Activated naive CD4-positive, alpha-beta T cell treated with anti-CD3 and anti-CD28 coated beads, Interleukin-2, amount 50 U/mL, for 72 hours (primary cell): Measurements from ENCODE around the gene SLC66A3. TPM values are rescaled to one million over a fixed set of nuclear protein-coding genes. Genes with fewer than 3 reads are reported as not detected.
"Not testable (repeated sequence)": the region's sequence is repeated elsewhere in the genome, so short reads cannot be mapped to it uniquely, and the experiment has no call there.

Experiments used
- ATAC-seq, 2 donors: fragments of 150-1000 bp; cut with Tn5 transposase; 2 replicates each; pipeline ENCODE4 v1.10.0; 2021; ENCODE audit warnings: mild to moderate bottlenecking in 2 of 2, moderate library complexity in 2 of 2
- DNase-seq, 2 donors: peaks; one replicate each; pipeline ENCODE4 v3.0.0; 2021 to 2022; ENCODE audit warnings: low spot score in 2 of 2
- H3K27ac Mint-ChIP-seq, 2 donors: one replicate each; pipeline ENCODE4 v1.8.0; 2022; ENCODE audit warnings: mild to moderate bottlenecking in 2 of 2, mixed read lengths in 2 of 2
- H3K36me3 Mint-ChIP-seq, 2 donors: one replicate each; pipeline ENCODE4 v1.8.0; 2022; ENCODE audit warnings: mixed read lengths in 2 of 2
- H3K9me3 Mint-ChIP-seq, 2 donors: one replicate each; pipeline ENCODE4 v1.8.0; 2022; ENCODE audit warnings: mixed read lengths in 2 of 2
- total RNA-seq, 2 donors: library from RNA; stranded (reverse); gene quantifications; one replicate each; pipeline ENCODE4 v1.2.3, GENCODE V29; 2022

SLC66A3 gene
- total RNA-seq, 2 donors from 2014 or later, result 6.9 to 12.3 TPM

GRCh38 chr2:11154923-11155380, 315 bp upstream of the SLC66A3 start:
- Mint-ChIP-seq H3K36me3 (no peaks in the 10 kb centered on the region), H3K27ac (peak overlapping the region; percentile 72 to 75), H3K9me3 (no peaks in the 10 kb centered on the region)
- ATAC-seq (peak; percentile 92 to 93), DNase-seq (peak; percentile 96)

- no peak overlapping the region for H3K27ac Mint-ChIP-seq
- no peaks in the 10 kb centered on the region for H3K9me3 Mint-ChIP-seq
- H3K36me3 Mint-ChIP-seq, result no peaks in the 10 kb centered on the region
- DNase-seq (no peak), ATAC-seq (no peak)
Observed at GRCh38 chr2:11156396-11157075, 1.3 kb downstream of the SLC66A3 start.

- H3K27ac Mint-ChIP-seq, result no peak overlapping the region
- no peaks in the 10 kb centered on the region for H3K36me3 Mint-ChIP-seq
- H3K9me3 Mint-ChIP-seq, result no peaks in the 10 kb centered on the region
- ATAC-seq, result no peak
- no peak for DNase-seq
Observed at GRCh38 chr2:11157296-11157695, 2.0 kb downstream of the SLC66A3 start.

DNA sequence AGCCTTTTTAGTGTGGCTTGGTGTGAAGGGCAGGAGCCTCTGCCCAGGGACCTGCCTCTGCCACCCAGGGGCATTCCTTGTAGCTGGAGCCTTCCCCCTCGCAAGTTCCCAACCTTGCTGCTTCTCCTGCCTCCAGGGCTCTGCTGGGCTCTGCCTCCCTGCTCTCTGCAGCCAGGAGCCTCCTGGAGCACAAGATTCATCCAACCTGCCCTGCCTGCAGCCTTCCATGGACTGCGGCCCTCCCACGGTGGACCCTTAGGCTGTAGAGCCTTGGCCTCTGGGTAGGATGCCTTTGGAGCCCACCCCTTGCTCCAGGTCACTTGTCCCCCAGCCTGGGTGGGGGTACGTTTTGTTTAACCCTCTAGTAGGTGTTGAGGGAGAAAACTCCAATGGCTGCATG, 2.5 kb downstream of the SLC66A3 start:
- H3K9me3 Mint-ChIP-seq, result no peaks in the 10 kb centered on the region
- DNase-seq, result no peak

GRCh38 chr2:11158916-11159573, 3.8 kb downstream of the SLC66A3 start:
- no peak for ATAC-seq

More for the DNA sequence above, 2.5 kb downstream of the SLC66A3 start:
- no peak overlapping the region for H3K27ac Mint-ChIP-seq
- ATAC-seq, result no peak
- H3K36me3 Mint-ChIP-seq, result no peaks in the 10 kb centered on the region

DNA sequence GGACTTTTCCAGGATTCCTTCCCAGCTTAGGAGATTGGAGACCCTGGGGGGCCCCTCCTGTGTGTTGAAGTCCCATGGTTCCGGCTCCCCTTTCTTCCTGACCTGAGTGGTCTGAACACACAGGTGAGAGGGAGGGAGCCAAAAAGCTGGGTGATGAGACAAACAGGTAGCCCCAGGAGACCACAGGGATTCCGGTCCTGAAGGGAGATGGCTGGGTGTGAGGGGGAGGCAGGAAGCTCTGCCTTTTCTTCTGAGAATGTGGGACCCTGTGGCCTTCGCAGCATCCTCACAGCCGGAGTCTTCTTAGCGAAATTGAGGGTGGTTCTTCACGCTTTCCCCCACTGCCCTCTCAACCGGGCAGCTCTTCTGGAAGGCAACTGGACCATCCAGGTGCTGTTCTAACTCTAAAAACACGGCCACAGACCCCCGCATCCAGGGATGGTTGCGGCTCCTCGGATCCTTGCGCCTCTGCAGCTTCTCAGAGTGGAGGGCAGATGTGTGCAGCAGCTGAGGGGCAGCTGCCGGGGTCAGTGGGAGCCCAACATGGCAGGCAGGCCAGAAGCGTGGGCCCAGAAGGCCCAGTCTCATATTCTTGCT, 4.4 kb downstream of the SLC66A3 start:
- H3K27ac Mint-ChIP-seq, result peak overlapping the region in 1 of 2 donors; percentile 81
- ATAC-seq (no peak), DNase-seq (no peak)
- H3K36me3 Mint-ChIP-seq, result no peaks in the 10 kb centered on the region
- H3K9me3 Mint-ChIP-seq, result no peaks in the 10 kb centered on the region

More at GRCh38 chr2:11158916-11159573, 3.8 kb downstream of the SLC66A3 start:
- no peak overlapping the region for H3K27ac Mint-ChIP-seq
- H3K9me3 Mint-ChIP-seq, result no peaks in the 10 kb centered on the region
- no peaks in the 10 kb centered on the region for H3K36me3 Mint-ChIP-seq
- no peak for DNase-seq

- ATAC-seq (no peak), DNase-seq (no peak)
- H3K9me3 Mint-ChIP-seq, result no peaks in the 10 kb centered on the region
- peak overlapping the region; percentile 14 to 81 for H3K27ac Mint-ChIP-seq
- H3K36me3 Mint-ChIP-seq, result no peaks in the 10 kb centered on the region
Observed at GRCh38 chr2:11160256-11160655, 5.0 kb downstream of the SLC66A3 start.

GRCh38 chr2:11160731-11161455, 5.6 kb downstream of the SLC66A3 start:
- H3K9me3 Mint-ChIP-seq, result no peaks in the 10 kb centered on the region
- H3K27ac Mint-ChIP-seq, result peak overlapping the region; percentile 75 to 81
- DNase-seq, result no peak
- no peaks in the 10 kb centered on the region for H3K36me3 Mint-ChIP-seq
- ATAC-seq, result peak; percentile 88 to 90

GRCh38 chr2:11161747-11162146, 6.5 kb downstream of the SLC66A3 start:
- DNase-seq (no peak), ATAC-seq (no peak)
- no peaks in the 10 kb centered on the region for H3K36me3 Mint-ChIP-seq
- H3K27ac Mint-ChIP-seq, result peak overlapping the region in 1 of 2 donors; percentile 81
- H3K9me3 Mint-ChIP-seq, result no peaks in the 10 kb centered on the region

DNA sequence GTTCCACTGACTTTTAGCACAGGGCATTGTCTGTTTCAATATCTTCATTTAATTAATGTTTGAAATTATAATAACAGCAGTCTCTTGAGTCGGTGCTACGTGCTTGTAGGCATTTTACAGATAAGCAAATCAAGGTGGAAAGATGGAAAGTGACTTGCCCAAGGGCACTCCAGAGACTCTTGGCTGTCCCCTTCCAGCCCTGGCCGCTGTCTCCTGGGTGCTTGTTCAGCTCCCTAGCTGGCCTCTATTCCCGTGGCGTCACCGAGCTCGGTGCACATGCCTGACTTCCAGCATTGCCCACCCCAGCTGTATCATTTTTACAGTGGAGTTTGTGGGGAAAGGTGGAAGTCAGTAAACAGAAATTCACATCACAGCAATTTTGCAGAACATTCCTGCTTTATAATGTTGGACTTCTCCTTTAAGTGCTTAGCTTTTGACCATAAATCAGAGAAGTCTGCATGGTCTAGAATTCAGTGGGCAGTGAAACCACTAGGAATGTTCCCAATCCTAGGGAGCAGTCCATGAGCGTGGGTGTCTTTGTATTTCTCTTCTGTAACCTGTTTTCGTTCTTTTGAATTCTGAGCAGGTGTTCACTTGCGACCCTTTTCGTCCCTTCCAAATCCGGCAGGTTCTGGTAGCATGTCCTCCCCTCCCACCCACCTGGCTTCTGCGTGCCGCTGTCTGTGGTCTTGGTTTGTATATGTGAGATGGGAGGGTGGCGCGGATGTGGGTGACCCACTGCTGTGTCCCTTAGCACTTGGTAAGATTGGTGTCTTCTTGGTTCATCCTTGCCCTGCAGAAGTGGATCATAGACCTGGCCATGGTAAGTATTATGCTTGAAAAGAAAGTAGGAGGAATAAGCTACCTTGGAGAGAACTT, 8.4 kb downstream of the SLC66A3 start:
- ATAC-seq (no peak), DNase-seq (no peak)
- no peaks in the 10 kb centered on the region for H3K9me3 Mint-ChIP-seq
- H3K36me3 Mint-ChIP-seq, result no peaks in the 10 kb centered on the region
- H3K27ac Mint-ChIP-seq, result no peak overlapping the region

DNA sequence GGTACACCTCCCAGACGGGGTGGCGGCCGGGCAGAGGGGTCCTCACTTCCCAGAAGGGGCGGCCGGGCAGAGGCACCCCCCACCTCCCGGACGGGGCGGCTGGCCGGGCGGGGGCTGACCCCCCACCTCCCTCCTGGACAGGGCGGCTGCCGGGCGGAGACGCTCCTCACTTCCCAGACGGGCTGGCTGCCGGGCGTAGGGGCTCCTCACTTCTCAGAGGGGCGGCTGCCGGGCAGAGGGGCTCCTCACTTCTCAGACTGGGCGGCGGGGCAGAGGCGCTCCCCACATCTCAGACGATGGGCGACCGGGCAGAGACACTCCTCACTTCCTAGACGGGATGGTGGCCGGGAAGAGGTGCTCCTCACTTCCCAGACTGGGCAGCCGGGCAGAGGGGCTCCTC, 9.8 kb downstream of the SLC66A3 start:
- not testable (repeated sequence) for DNase-seq, H3K36me3 Mint-ChIP-seq, H3K27ac Mint-ChIP-seq, ATAC-seq, H3K9me3 Mint-ChIP-seq

DNA sequence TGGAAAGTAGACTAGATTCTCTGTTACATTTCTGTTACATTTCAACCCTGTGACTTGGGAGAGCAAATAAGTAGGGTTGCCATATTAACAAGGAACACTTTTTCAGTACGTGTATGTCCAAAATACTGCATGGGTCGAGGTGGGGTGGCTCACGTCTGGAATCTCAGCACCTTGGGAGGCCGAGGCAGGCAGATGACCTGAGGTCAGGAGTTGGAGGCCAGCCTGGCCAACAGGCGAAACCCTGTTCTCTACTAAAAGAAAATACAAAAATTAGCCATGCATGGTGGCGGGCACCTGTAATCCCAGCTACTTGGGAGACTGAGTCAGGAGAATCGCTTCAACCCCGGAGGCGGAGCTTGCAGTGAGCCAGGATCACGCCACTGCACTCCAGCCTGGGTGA, 11.2 kb downstream of the SLC66A3 start:
- Mint-ChIP-seq H3K36me3 (no peaks in the 10 kb centered on the region), H3K27ac (no peak overlapping the region), H3K9me3 (no peaks in the 10 kb centered on the region)
- no peak for DNase-seq
- no peak for ATAC-seq

DNA sequence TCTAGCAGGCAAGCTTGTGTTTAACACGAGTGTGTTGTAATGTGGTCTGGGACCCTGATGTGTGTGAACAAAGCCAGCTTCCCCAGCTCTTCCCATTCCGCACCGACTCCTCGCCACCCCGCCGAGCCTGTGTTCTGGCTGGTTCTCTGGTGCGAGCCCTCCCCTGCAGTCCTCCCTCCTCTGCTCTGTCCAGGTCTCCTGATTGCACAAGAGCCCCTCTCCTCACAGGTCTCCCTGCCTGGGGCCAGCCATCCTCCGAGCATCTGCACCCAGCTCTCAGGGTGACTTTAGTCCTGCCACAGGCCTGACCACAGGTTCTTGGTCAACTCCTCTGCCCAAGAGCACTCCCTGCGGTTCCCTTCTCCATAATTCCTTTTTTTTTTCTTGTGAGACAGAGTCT, 13.2 kb downstream of the SLC66A3 start:
- DNase-seq (no peak), ATAC-seq (peak in 1 of 2 donors; percentile 13)
- Mint-ChIP-seq H3K9me3 (no peaks in the 10 kb centered on the region), H3K27ac (no peak overlapping the region), H3K36me3 (no peaks in the 10 kb centered on the region)

DNA sequence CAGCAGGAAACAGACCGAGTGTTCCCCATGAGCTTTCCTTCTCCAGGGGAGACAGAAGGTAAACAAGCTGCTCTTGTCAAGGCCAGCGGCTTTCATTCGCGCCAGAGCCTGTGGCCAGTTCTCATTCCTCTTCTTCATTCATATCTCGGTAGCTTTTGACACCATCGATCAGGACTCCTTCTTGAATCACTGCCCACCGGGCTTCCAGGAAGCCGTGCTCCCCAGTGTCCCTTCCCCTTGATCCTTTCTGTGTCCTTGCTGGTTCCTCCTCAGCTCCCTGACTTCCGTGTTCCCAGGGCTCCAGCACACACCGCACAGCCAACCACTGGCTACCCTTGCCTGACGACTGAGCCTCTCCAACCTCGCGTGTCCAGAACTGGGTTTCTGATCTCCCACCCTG, 14.1 kb downstream of the SLC66A3 start:
- Mint-ChIP-seq H3K27ac (no peak overlapping the region), H3K9me3 (no peaks in the 10 kb centered on the region), H3K36me3 (no peaks in the 10 kb centered on the region)
- no peak for DNase-seq
- no peak for ATAC-seq

- ATAC-seq, result no peak
- no peak for DNase-seq
- no peaks in the 10 kb centered on the region for H3K36me3 Mint-ChIP-seq
- H3K9me3 Mint-ChIP-seq, result no peaks in the 10 kb centered on the region
- no peak overlapping the region for H3K27ac Mint-ChIP-seq
Observed at GRCh38 chr2:11174222-11174621, 19.0 kb downstream of the SLC66A3 start.

DNA sequence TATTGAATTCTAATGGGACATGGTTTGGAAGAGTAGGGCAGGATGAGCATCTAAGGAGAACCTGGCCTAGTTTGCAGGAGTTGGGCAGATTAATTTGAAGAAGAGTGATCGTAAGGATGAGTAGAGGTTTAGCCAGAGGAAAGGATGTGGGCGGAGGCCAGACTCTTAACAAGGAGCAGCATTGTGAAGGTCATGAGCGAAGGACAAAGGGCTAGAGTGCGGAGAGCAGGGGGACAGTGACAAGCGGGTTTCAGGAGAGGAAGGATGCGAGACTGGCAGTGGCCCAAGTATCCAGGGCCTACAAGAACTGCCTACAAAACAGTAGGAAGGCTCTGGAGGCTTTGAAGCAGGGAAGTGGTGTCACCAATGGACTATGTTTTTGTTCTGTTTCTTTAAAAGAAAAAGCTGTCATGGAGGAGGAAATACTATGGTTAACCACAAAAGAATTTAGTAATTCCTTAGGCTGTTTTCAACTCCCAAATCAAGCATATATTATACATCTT, 20.1 kb downstream of the SLC66A3 start:
- DNase-seq, result no peak
- peak overlapping the region; percentile 18 to 52 for H3K27ac Mint-ChIP-seq
- H3K36me3 Mint-ChIP-seq, result no peaks in the 10 kb centered on the region
- ATAC-seq, result no peak
- no peaks in the 10 kb centered on the region for H3K9me3 Mint-ChIP-seq
